Measurements from ENCODE around the gene CHST7.
A peak's percentile ranks its signal among the peaks of the same experiment; 100 is the strongest.
"Not testable (repeated sequence)": the region's sequence is repeated elsewhere in the genome, so short reads cannot be mapped to it uniquely, and the experiment has no call there.

CHST7 gene

GRCh38 chrX:46573331-46573891, at the start of gene CHST7:
CHST7 (plus strand) TSS chrX:46573765; CDS start chrX:46573932, 167 bp downstream.
- peak; percentile 61 for DNase-seq (ENCODE audit: low spot score)

GRCh38 chrX:46528640-46529039, 44.9 kb upstream of the CHST7 start:
- not testable (repeated sequence) for DNase-seq (ENCODE audit: low spot score)

GRCh38 chrX:46529740-46530403, 43.7 kb upstream of the CHST7 start:
- not testable (repeated sequence) for DNase-seq (ENCODE audit: low spot score)

- not testable (repeated sequence) for DNase-seq (ENCODE audit: low spot score)
Observed at GRCh38 chrX:46530404-46530908, 43.1 kb upstream of the CHST7 start.

- no peak for DNase-seq (ENCODE audit: low spot score)
Observed at GRCh38 chrX:46531442-46531841, 42.1 kb upstream of the CHST7 start.

- DNase-seq (ENCODE audit: low spot score): no peak
Observed at GRCh38 chrX:46543441-46543840, 30.1 kb upstream of the CHST7 start.

GRCh38 chrX:46544527-46544926, 29.0 kb upstream of the CHST7 start:
- not testable (repeated sequence) for DNase-seq (ENCODE audit: low spot score)

- DNase-seq (ENCODE audit: low spot score): peak; percentile 78
Observed at GRCh38 chrX:46545111-46546005, 28.2 kb upstream of the CHST7 start, which contains the start of gene ZNF674. ZNF674 (minus strand) TSS chrX:46545421; CDS start chrX:46542087, 3,334 bp downstream.

GRCh38 chrX:46547857-46548256, 25.7 kb upstream of the CHST7 start:
- DNase-seq (ENCODE audit: low spot score): peak; percentile 23

GRCh38 chrX:46549914-46550313, 23.7 kb upstream of the CHST7 start:
- no peak for DNase-seq (ENCODE audit: low spot score)

GRCh38 chrX:46551494-46552128, 22.0 kb upstream of the CHST7 start:
- DNase-seq (ENCODE audit: low spot score): no peak

- no peak for DNase-seq (ENCODE audit: low spot score)
Observed at GRCh38 chrX:46553935-46554334, 19.6 kb upstream of the CHST7 start.

GRCh38 chrX:46554942-46555341, 18.6 kb upstream of the CHST7 start:
- no peak for DNase-seq (ENCODE audit: low spot score)

- DNase-seq (ENCODE audit: low spot score): no peak
Observed at GRCh38 chrX:46559062-46559461, 14.5 kb upstream of the CHST7 start.

GRCh38 chrX:46561824-46562657, 11.5 kb upstream of the CHST7 start:
- no peak for DNase-seq (ENCODE audit: low spot score)

- no peak for DNase-seq (ENCODE audit: low spot score)
Observed at GRCh38 chrX:46567388-46567787, 6.2 kb upstream of the CHST7 start.

GRCh38 chrX:46569621-46570020, 3.9 kb upstream of the CHST7 start:
- DNase-seq (ENCODE audit: low spot score): no peak

- no peak for DNase-seq (ENCODE audit: low spot score)
Observed at GRCh38 chrX:46571423-46572339, 1.9 kb upstream of the CHST7 start.

- DNase-seq (ENCODE audit: low spot score): no peak
Observed at GRCh38 chrX:46572340-46572936, 1.1 kb upstream of the CHST7 start.
